ENCODE data around the gene MCC. TPM values are rescaled to one million over a fixed set of nuclear protein-coding genes. Genes with fewer than 3 reads are reported as not detected.

MCC gene
- total RNA-seq (2022; extraction: Qiagen RNA extraction; ENCODE audit: low read depth) = 0.16 to 0.39 TPM (median 0.26 TPM) in 5 replicates

DNA sequence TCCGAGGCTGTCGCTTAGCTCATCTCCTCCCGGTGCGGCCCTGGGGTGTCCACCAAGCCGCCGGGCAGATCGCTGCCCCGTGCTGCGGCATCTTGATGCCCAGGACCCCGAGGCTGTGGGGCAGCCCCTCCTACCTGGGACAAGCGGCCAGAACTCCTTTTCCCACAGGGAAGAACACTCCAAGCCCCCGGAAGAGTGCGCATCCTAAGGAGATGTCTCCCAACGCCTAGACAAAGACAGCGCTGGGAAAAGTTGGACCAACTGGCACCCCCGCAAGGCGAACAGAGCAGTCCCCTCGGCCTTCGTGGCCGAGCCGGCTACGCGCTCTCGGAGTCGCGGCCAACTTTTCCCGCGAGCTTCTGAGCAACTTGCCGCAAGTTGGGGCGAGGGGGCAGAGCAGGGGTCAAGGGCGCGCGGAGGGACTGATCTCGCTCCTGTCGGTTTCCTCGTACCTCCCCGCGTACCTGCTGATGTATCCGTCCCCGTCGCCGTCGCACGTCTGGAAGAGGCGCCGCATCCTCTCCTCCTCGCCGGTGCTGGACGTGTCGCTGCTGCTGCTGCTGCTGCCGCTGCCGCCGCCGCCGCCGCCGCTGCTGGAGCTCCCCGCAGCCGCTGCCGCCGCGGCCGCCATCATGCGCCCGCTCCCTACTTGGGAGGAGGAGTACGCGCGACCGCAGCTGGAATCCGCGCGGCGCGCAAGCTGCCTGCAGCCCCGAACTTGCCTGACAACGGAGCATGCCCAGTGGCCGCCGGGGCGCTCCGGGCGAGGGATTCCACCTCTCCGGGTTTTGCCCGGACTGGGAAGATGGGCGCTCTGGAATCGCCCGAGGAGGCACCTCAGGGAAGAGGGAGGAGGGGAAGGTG is at the start of gene MCC:
MCC (minus strand) TSS at position 673 of the 864 bp plus-strand sequence.

DNA sequence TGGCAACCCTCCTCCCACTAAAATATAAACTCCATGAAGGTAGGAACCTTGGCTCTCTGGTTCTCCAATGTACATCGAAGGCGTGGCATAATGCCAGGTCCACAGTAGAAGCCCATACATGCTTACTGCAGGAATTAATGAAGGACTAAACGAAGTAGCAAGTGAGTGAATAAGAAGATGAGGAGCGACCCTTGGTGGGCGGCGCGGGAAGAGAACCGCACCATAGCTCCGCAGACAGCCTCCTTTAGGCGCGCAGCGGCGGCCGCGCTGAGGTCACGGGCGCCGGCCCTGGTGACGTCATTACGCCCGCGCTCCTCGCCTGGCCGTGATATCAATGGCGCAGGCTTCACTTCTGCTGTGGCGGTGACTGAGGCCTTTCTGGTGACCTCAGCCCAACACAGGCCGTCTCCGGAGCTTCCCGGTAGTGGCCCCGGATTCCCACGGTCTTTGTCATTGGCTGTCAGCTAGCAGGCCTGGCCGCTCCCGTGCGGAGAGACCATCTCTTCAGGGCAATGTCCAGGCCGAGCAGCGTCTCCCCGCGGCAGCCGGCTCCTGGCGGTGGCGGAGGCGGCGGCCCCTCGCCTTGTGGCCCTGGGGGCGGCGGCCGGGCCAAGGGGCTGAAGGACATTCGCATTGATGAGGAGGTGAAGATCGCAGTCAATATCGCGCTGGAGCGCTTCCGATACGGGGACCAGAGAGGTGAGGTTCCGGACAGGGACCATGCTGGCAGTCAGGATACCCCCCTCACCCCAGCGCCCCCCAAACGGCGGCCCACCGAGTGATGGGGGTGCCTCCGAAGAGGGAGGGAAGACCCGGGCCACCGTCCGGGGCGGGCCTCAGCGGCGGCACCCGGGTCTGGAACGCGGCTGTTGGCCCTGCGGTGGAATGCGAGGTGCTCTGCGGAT is 25.4 kb upstream of the MCC start, which contains the start of gene YTHDC2:
YTHDC2 (plus strand) TSS at position 311 of the 905 bp plus-strand sequence; CDS start at position 513, 202 bp downstream.

GRCh38 chr5:113434889-113435288 is 53.4 kb downstream of the MCC start, which contains the start of gene TSSK1B:
Gene TSSK1B, minus strand, starts transcription at chr5:113434989. Its CDS starts 150 bp downstream, at chr5:113434839.

GRCh38 chr5:112976432-112977309 is 511.6 kb downstream of the MCC start, which contains the start of gene DCP2:
Gene DCP2, plus strand, starts transcription at chr5:112976798. Its CDS starts 136 bp downstream, at chr5:112976934.

Other genes starting within 250 kb of the MCC start
- gene TSSK1B, start 53.5 kb downstream of the MCC start, total RNA-seq (2022; extraction: Qiagen RNA extraction; ENCODE audit: low read depth) = not detected in 5 replicates
- gene YTHDC2, start 25.2 kb upstream of the MCC start, total RNA-seq (2022; extraction: Qiagen RNA extraction; ENCODE audit: low read depth) = 5.5 to 8.4 TPM (median 8.1 TPM) in 5 replicates